ENCODE measurements around the gene TRIOBP.

TRIOBP gene

GRCh38 chr22:37664249-37665101 lies 32.4 kb upstream of the TRIOBP start:
- no peak for DNase-seq (ENCODE audit: low spot score)

GRCh38 chr22:37665487-37665886 lies 31.4 kb upstream of the TRIOBP start:
- no peak for DNase-seq (ENCODE audit: low spot score)

GRCh38 chr22:37669586-37669985 lies 27.3 kb upstream of the TRIOBP start:
- DNase-seq (ENCODE audit: low spot score) = no peak

- DNase-seq (ENCODE audit: low spot score) = no peak
These were observed 24.5 kb upstream of the TRIOBP start for GRCh38 chr22:37672206-37672919.

GRCh38 chr22:37672920-37673455 lies 23.9 kb upstream of the TRIOBP start:
- no peak for DNase-seq (ENCODE audit: low spot score)

GRCh38 chr22:37674248-37674647 lies 22.6 kb upstream of the TRIOBP start:
- DNase-seq (ENCODE audit: low spot score) = no peak

GRCh38 chr22:37674951-37675929 lies 21.6 kb upstream of the TRIOBP start, which contains the start of gene LGALS1:
LGALS1 (plus strand) TSS chr22:37675636; CDS start chr22:37675703, 67 bp downstream.
- peak; percentile 89 for DNase-seq (ENCODE audit: low spot score)

- DNase-seq (ENCODE audit: low spot score) = no peak
These were observed 20.7 kb upstream of the TRIOBP start for GRCh38 chr22:37675930-37676735.

- peak; percentile 90 for DNase-seq (ENCODE audit: low spot score)
These were observed 19.9 kb upstream of the TRIOBP start for GRCh38 chr22:37676736-37677492.

- DNase-seq (ENCODE audit: low spot score) = no peak
These were observed 19.3 kb upstream of the TRIOBP start for GRCh38 chr22:37677493-37677974.

GRCh38 chr22:37678372-37678771 lies 18.5 kb upstream of the TRIOBP start:
- no peak for DNase-seq (ENCODE audit: low spot score)

GRCh38 chr22:37679670-37680069 lies 17.2 kb upstream of the TRIOBP start:
- no peak for DNase-seq (ENCODE audit: low spot score)

- DNase-seq (ENCODE audit: low spot score) = no peak
These were observed 16.5 kb upstream of the TRIOBP start for GRCh38 chr22:37680191-37680851.

GRCh38 chr22:37681001-37681424 lies 15.8 kb upstream of the TRIOBP start:
- DNase-seq (ENCODE audit: low spot score) = no peak

- DNase-seq (ENCODE audit: low spot score) = peak; percentile 76
These were observed 15.2 kb upstream of the TRIOBP start for GRCh38 chr22:37681556-37682049.

GRCh38 chr22:37684803-37685615 lies 11.8 kb upstream of the TRIOBP start:
- DNase-seq (ENCODE audit: low spot score) = no peak

GRCh38 chr22:37686002-37686982 lies 10.6 kb upstream of the TRIOBP start, which contains the start of gene NOL12:
NOL12 (plus strand) TSS chr22:37686343; CDS start chr22:37686393, 50 bp downstream.
- DNase-seq (ENCODE audit: low spot score) = peak; percentile 85

Data from SW480 (cell line).